Omental fat pad (tissue), 4 donors: ENCODE data around the gene TNFRSF17. TPM values are rescaled to one million over a fixed set of nuclear protein-coding genes. Genes with fewer than 3 reads are reported as not detected.
"Not testable (repeated sequence)": the region's sequence is repeated elsewhere in the genome, so short reads cannot be mapped to it uniquely, and the experiment has no call there.

Experiments used
- ATAC-seq: fragments of 150-250 bp; one replicate; pipeline ENCODE4 v1.9.1; 2016; ENCODE audit warnings: mild to moderate bottlenecking, moderate library complexity; ENCODE audit not compliant: low FRiP score
- DNase-seq: peaks from one replicate; pipeline ENCODE4 v3.0.0-alpha.2; 2019; ENCODE audit warnings: low spot score
- total RNA-seq, 4 donors: library from RNA; depleted of rRNA; stranded (reverse); fragments of >200 nt; gene quantifications; one replicate each; pipeline ENCODE4 v1.1.0, GENCODE V29; 2016
- TF ChIP-seq, protein P1 (sequence below), 3 donors: fragments of 450-650 bp; IDR thresholded peaks; one replicate each; pipeline ENCODE4 v1.5.1; 2016 to 2017; ENCODE audit warnings: antibody characterized with exemption in 3 of 3, mild to moderate bottlenecking in 3 of 3, moderate library complexity in 2 of 3

TNFRSF17 gene
- total RNA-seq, 4 donors from 2014 or later = 1.2 TPM; not detected in 3

DNA sequence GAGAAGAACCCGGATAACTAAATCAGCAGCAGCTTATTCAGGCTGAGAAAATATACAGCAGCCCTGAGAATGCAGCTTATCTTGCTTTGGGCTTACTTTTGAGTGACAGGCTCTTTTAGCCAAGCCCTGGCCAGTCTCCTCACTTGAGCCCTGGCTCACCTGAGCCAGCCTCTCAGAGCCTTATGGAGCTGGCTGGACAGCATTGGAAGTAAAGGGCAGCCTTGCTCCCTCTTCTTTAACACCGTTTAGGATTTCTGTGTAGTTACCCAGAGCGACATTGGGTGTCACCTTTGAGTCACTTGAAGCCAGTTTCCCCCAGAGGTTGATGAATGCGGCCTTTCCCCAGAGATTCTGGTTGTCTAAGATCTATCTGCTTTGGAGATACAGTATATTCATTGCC, 15.5 kb upstream of the TNFRSF17 start:
- TF ChIP-seq, protein P1, sequence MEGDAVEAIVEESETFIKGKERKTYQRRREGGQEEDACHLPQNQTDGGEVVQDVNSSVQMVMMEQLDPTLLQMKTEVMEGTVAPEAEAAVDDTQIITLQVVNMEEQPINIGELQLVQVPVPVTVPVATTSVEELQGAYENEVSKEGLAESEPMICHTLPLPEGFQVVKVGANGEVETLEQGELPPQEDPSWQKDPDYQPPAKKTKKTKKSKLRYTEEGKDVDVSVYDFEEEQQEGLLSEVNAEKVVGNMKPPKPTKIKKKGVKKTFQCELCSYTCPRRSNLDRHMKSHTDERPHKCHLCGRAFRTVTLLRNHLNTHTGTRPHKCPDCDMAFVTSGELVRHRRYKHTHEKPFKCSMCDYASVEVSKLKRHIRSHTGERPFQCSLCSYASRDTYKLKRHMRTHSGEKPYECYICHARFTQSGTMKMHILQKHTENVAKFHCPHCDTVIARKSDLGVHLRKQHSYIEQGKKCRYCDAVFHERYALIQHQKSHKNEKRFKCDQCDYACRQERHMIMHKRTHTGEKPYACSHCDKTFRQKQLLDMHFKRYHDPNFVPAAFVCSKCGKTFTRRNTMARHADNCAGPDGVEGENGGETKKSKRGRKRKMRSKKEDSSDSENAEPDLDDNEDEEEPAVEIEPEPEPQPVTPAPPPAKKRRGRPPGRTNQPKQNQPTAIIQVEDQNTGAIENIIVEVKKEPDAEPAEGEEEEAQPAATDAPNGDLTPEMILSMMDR (IDR thresholded peaks at IDR 0.05) = no peak
- ATAC-seq (no peak), DNase-seq (no peak)

DNA sequence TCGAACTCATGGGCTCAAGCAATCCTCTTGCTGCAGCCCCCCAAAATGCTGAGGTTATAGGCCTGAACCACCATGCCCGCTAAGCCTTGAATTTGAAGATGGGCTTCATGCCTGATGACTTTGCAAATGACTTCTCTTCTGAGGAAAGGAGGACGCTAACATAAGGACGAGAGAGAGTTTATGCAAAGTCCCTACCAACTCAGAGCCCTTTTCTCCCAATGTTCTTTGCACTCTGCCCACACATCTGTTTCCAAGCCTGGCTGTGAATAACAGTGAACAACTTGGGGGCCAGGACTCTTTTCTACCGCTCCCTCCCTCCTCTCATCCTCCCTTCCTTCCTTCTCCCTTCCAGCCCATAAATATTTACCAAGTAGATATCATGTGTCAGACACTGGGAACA, 14.6 kb upstream of the TNFRSF17 start:
- ATAC-seq (no peak), DNase-seq (no peak)
- TF ChIP-seq, protein P1 (IDR thresholded peaks at IDR 0.05) = no peak

GRCh38 chr16:11953576-11953975, 11.4 kb upstream of the TNFRSF17 start:
- not testable (repeated sequence) for DNase-seq

GRCh38 chr16:11955713-11956123, 9.3 kb upstream of the TNFRSF17 start:
- DNase-seq (no peak), ATAC-seq (no peak)
- TF ChIP-seq, protein P1 (IDR thresholded peaks at IDR 0.05) = no peak

More at GRCh38 chr16:11953576-11953975, 11.4 kb upstream of the TNFRSF17 start:
- ATAC-seq = not testable (repeated sequence)

- ATAC-seq (no peak), DNase-seq (no peak)
- TF ChIP-seq, protein P1 (IDR thresholded peaks at IDR 0.05) = no peak
Observed at GRCh38 chr16:11956558-11956957, 8.5 kb upstream of the TNFRSF17 start.

DNA sequence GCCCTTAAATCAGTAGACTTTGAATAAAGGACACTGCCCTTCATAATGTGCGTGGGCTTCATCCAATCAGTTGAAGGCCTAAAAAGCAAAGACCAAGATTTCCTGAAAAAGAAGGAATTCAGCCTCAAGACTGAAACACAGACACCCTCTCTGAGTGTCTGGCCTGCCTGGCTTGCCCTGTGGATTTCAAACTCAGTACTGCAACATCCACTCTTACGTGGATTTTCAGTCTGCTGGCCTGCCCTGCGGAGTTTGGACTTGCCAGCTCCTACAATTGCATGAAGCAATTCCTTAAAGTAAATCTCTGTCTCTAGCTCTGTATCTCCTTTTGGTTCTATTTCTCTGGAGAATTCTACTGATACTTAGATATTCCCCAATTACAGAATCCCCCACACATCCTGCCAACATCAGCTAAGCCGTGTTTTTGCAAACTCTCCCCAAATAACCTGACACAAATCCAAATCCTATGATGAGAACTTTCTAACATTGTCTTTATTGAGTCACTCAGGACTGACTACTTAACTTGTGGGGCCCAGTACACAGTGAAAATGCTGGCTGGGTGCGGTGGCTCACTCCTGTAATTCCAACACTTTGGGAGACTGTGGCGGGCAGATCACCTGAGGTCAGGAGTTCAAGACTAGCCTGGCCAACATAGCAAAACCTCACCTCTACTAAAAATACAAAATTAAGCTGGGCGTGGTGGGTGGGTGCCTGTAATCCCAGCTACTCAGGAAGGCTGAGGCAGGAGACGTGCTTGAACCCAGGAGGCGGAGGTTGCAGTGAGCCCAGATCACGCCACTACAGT, 7.2 kb upstream of the TNFRSF17 start:
- TF ChIP-seq, protein P1 (IDR thresholded peaks at IDR 0.05) = no peak
- no peak for DNase-seq
- no peak for ATAC-seq

GRCh38 chr16:11962457-11962856, 2.6 kb upstream of the TNFRSF17 start:
- DNase-seq = not testable (repeated sequence)

GRCh38 chr16:11962978-11963377, 2.0 kb upstream of the TNFRSF17 start:
- not testable (repeated sequence) for ATAC-seq, DNase-seq

More at GRCh38 chr16:11962457-11962856, 2.6 kb upstream of the TNFRSF17 start:
- not testable (repeated sequence) for ATAC-seq
